CD4-positive, alpha-beta T cell (primary cell): ENCODE data around the gene ESYT2. TPM values are rescaled to one million over a fixed set of nuclear protein-coding genes. Genes with fewer than 3 reads are reported as not detected.

ENCODE experiments used
- ATAC-seq: fragments of 200-7000 bp; cut with Tn5 transposase; one replicate; pipeline ENCODE4 v1.10.0; 2022; ENCODE audit warnings: mild to moderate bottlenecking; ENCODE audit not compliant: poor library complexity
- CTCF ChIA-PET: fragments of 350-600 bp; sonication (Branson Sonifier 250); formaldehyde crosslinking; loops from one replicate; lab custom pipeline; 2021; ENCODE audit warnings: antibody characterized with exemption, inconsistent platforms; lab: Charles Lee
- POLR2A ChIA-PET: fragments of 350-600 bp; sonication (Branson Sonifier 250); formaldehyde crosslinking; loops from one replicate; lab custom pipeline; 2021; ENCODE audit warnings: antibody characterized with exemption, inconsistent platforms; lab: Charles Lee
- DNase-seq, 14 experiments: peaks; one replicate each; pipeline ENCODE4 v3.0.0-alpha.2; 2013 to 2020; ENCODE audit warnings: mixed read lengths in 2 of 14
- H3K27ac ChIP-seq, 2 donors: one replicate each; pipeline versions ENCODE4 v1.5.1 to v1.7.0; 2013; ENCODE audit warnings: low read length in 2 of 2, low read depth in 1 of 2, mild to moderate bottlenecking in 1 of 2
- H3K27me3 ChIP-seq, 2 experiments: 1 replicate in 1 of 2; 2 replicates in 1 of 2; pipeline versions ENCODE4 v1.6.1 to v1.7.0; 2013; ENCODE audit warnings: low read length in 2 of 2, control low read depth in 1 of 2, mild to moderate bottlenecking in 1 of 2, moderate library complexity in 1 of 2; ENCODE audit not compliant: insufficient read depth in 2 of 2, control insufficient read depth in 1 of 2
- H3K36me3 ChIP-seq: one replicate; pipeline ENCODE4 v1.6.1; 2013; ENCODE audit warnings: low read length, control low read depth; ENCODE audit not compliant: insufficient read depth
- H3K4me1 ChIP-seq: one replicate; pipeline ENCODE4 v1.6.1; 2013; ENCODE audit warnings: low read length, control low read depth; ENCODE audit not compliant: insufficient read depth
- H3K4me3 ChIP-seq: one replicate; pipeline ENCODE4 v1.5.1; 2013; ENCODE audit warnings: mild to moderate bottlenecking, low read length, moderate library complexity
- H3K9me3 ChIP-seq, 2 experiments: 1 replicate in 1 of 2; 2 replicates in 1 of 2; pipeline versions ENCODE4 v1.6.1 to v1.7.0; 2013; ENCODE audit warnings: low read length in 2 of 2, mild to moderate bottlenecking in 2 of 2, control low read depth in 1 of 2, moderate library complexity in 1 of 2; ENCODE audit not compliant: control insufficient read depth in 1 of 2, insufficient read depth in 1 of 2
- H3K27ac Mint-ChIP-seq: one replicate; pipeline ENCODE4 v1.8.0; 2020; ENCODE audit warnings: mixed read lengths
- H3K27me3 Mint-ChIP-seq: one replicate; pipeline ENCODE4 v1.8.0; 2021; ENCODE audit warnings: mixed read lengths
- H3K36me3 Mint-ChIP-seq: one replicate; pipeline ENCODE4 v1.8.0; 2021; ENCODE audit warnings: low read depth, mixed read lengths
- H3K4me1 Mint-ChIP-seq: one replicate; pipeline ENCODE4 v1.8.0; 2021; ENCODE audit warnings: low read depth, mixed read lengths
- H3K4me3 Mint-ChIP-seq: one replicate; pipeline ENCODE4 v1.8.0; 2020; ENCODE audit warnings: mild to moderate bottlenecking, mixed read lengths
- H3K9me3 Mint-ChIP-seq: one replicate; pipeline ENCODE4 v1.8.0; 2020; ENCODE audit warnings: mixed read lengths
- CTCF ChIP-seq: fragments of 200-600 bp; IDR thresholded peaks from one replicate; pipeline ENCODE4 v1.8.0; 2022; ENCODE audit warnings: antibody characterized with exemption, mild to moderate bottlenecking
- intact Hi-C, 2 experiments: fragments of 100-400 bp; cut with DNase I in 1 of 2; cut with micrococcal nuclease in 1 of 2; formaldehyde crosslinking; loops; one replicate each; pipeline versions ENCODE4 v1.15.1 to v1.9.0; 2023 to 2025; cut with DNase I, micrococcal nuclease
- total RNA-seq, 174 experiments: library from RNA in 2 of 174; stranded (reverse) in 2 of 174; gene quantifications; one replicate each; pipeline ENCODE4 v1.2.3 and lab custom pipeline; 2021 to 2026

The ESYT2 gene
- total RNA-seq, 2 experiments from 2014 or later: 106 to 112 TPM

GRCh38 chr7:158805414-158805813, 23.9 kb downstream of the ESYT2 start:
- CTCF ChIA-PET: no interaction called here
- peaks cover 54% of the 10 kb centered on the region for H3K4me1 ChIP-seq
- peaks cover 82% of the 10 kb centered on the region for H3K36me3 Mint-ChIP-seq

GRCh38 chr7:158804335-158804734, 25.0 kb downstream of the ESYT2 start:
- Mint-ChIP-seq H3K27me3 (no peaks in the 10 kb centered on the region), H3K27ac (peak overlapping the region; percentile 69), H3K36me3 (peaks cover 76% of the 10 kb centered on the region), H3K9me3 (no peaks in the 10 kb centered on the region), H3K4me1 (peaks cover 82% of the 10 kb centered on the region), H3K4me3 (peak overlapping the region; percentile 54)
- Histone ChIP-seq H3K4me3 (no peak overlapping the region), H3K27me3 (no peaks in the 10 kb centered on the region), H3K4me1 (peaks cover 55% of the 10 kb centered on the region), H3K36me3 (peaks cover 40% of the 10 kb centered on the region), H3K27ac (no peak overlapping the region), H3K9me3 (peaks cover 0 to 9% of the 10 kb centered on the region in 2 experiments)
- ChIA-PET CTCF (no interaction called here), POLR2A (interaction anchor here (1.2 kb wide), 1 partner anchor 25 kb away, joined by 4 read pairs; the partner anchor contains the start of gene ESYT2)
- no peak for TF ChIP-seq CTCF
- intact Hi-C loops: no loop called here
- ATAC-seq: no peak
- peak in 4 of 14 experiments; percentile 24 to 84 (median 47) for DNase-seq

More at GRCh38 chr7:158805414-158805813, 23.9 kb downstream of the ESYT2 start:
- H3K36me3 ChIP-seq: peaks cover 49% of the 10 kb centered on the region
- peaks cover 0 to 9% of the 10 kb centered on the region in 2 experiments for H3K9me3 ChIP-seq
- POLR2A ChIA-PET: interaction anchor here (1.0 to 1.2 kb wide), 2 partner anchors 24 to 26 kb away, joined by 3 to 4 read pairs; partner anchors contain the start of gene ESYT2
- TF ChIP-seq CTCF: no peak
- no peak overlapping the region for H3K4me3 ChIP-seq
- ATAC-seq (no peak), DNase-seq (no peak)
- Mint-ChIP-seq H3K4me1 (peaks cover 85% of the 10 kb centered on the region), H3K27me3 (no peaks in the 10 kb centered on the region), H3K4me3 (peak overlapping the region; percentile 14), H3K9me3 (no peaks in the 10 kb centered on the region), H3K27ac (peak overlapping the region; percentile 69)
- H3K27me3 ChIP-seq: no peaks in the 10 kb centered on the region
- no peak overlapping the region for H3K27ac ChIP-seq
- intact Hi-C loops: no loop called here

- Mint-ChIP-seq H3K4me3 (peak overlapping the region; percentile 70), H3K9me3 (no peaks in the 10 kb centered on the region), H3K27me3 (no peaks in the 10 kb centered on the region), H3K4me1 (peaks cover 82% of the 10 kb centered on the region), H3K27ac (peak overlapping the region; percentile 84), H3K36me3 (peaks cover 75% of the 10 kb centered on the region)
- peak in 1 of 14 experiments; percentile 59 for DNase-seq
- Histone ChIP-seq H3K27me3 (no peaks in the 10 kb centered on the region), H3K4me1 (peaks cover 50% of the 10 kb centered on the region), H3K36me3 (peaks cover 34% of the 10 kb centered on the region), H3K9me3 (peaks cover 0 to 9% of the 10 kb centered on the region in 2 experiments), H3K4me3 (no peak overlapping the region), H3K27ac (peak overlapping the region in 1 of 2 donors; percentile 6)
- ATAC-seq: peak; percentile 45
- CTCF ChIA-PET: no interaction called here
- POLR2A ChIA-PET: interaction anchor here (1.1 kb wide), 1 partner anchor 25 kb away, joined by 5 read pairs; the partner anchor contains the start of gene ESYT2
- no peak for TF ChIP-seq CTCF
- intact Hi-C loops: no loop called here
These were observed 25.8 kb downstream of the ESYT2 start for GRCh38 chr7:158803367-158803969.
